ENCODE data around the gene YWHAQ. TPM values are rescaled to one million over a fixed set of nuclear protein-coding genes. Genes with fewer than 3 reads are reported as not detected.

Gene YWHAQ
- total RNA-seq, 3 donors from 2014 or later, result 204 to 256 (median 251) TPM

GRCh38 chr2:9573840-9574239, 57.0 kb downstream of the YWHAQ start:
- intact Hi-C loops (cut with DNase I, micrococcal nuclease), result no loop called here
- Histone ChIP-seq H3K9me3 (no peaks in the 10 kb centered on the region), H3K36me3 (ENCODE audit: low read depth) (no peaks in the 10 kb centered on the region), H3K4me3 (no peak overlapping the region), H3K4me1 (ENCODE audit: low read depth) (no peaks in the 10 kb centered on the region)
- ATAC-seq (no peak), DNase-seq (no peak)
- TF ChIP-seq CTCF (IDR thresholded peaks at IDR 0.05), result no peak

- ATAC-seq, result no peak
- no peaks in the 10 kb centered on the region for H3K9me3 ChIP-seq
- intact Hi-C loops (cut with DNase I, micrococcal nuclease), result no loop called here
Observed at GRCh38 chr2:9573013-9573720, 57.6 kb downstream of the YWHAQ start.

GRCh38 chr2:9570182-9571060, 60.4 kb downstream of the YWHAQ start:
- H3K9me3 ChIP-seq, result no peaks in the 10 kb centered on the region
- H3K36me3 ChIP-seq (ENCODE audit: low read depth), result no peaks in the 10 kb centered on the region
- intact Hi-C loops (cut with DNase I, micrococcal nuclease), result no loop called here
- no peak overlapping the region for H3K4me3 ChIP-seq
- no peaks in the 10 kb centered on the region for H3K4me1 ChIP-seq (ENCODE audit: low read depth)
- no peak for ATAC-seq
- no peak for TF ChIP-seq CTCF (IDR thresholded peaks at IDR 0.05)
- DNase-seq, result no peak

More at GRCh38 chr2:9573013-9573720, 57.6 kb downstream of the YWHAQ start:
- DNase-seq, result no peak
- H3K4me3 ChIP-seq, result no peak overlapping the region
- no peak for TF ChIP-seq CTCF (IDR thresholded peaks at IDR 0.05)
- no peaks in the 10 kb centered on the region for H3K4me1 ChIP-seq (ENCODE audit: low read depth)
- H3K36me3 ChIP-seq (ENCODE audit: low read depth), result no peaks in the 10 kb centered on the region

- Histone ChIP-seq H3K9me3 (no peaks in the 10 kb centered on the region), H3K4me1 (ENCODE audit: low read depth) (no peaks in the 10 kb centered on the region), H3K36me3 (ENCODE audit: low read depth) (no peaks in the 10 kb centered on the region), H3K4me3 (no peak overlapping the region)
- peak in 1 of 3 donors; percentile 70 for DNase-seq
- intact Hi-C loops (cut with DNase I, micrococcal nuclease), result no loop called here
- peak; percentile 96 for ATAC-seq
- TF ChIP-seq CTCF (IDR thresholded peaks at IDR 0.05), result no peak
Observed at GRCh38 chr2:9565436-9566153, 65.2 kb downstream of the YWHAQ start.

GRCh38 chr2:9560628-9561027, 70.2 kb downstream of the YWHAQ start:
- no peak for ATAC-seq
- TF ChIP-seq CTCF (IDR thresholded peaks at IDR 0.05), result no peak
- Histone ChIP-seq H3K4me3 (no peak overlapping the region), H3K4me1 (ENCODE audit: low read depth) (peaks cover 5% of the 10 kb centered on the region), H3K36me3 (ENCODE audit: low read depth) (no peaks in the 10 kb centered on the region), H3K9me3 (no peaks in the 10 kb centered on the region)
- DNase-seq, result no peak
- intact Hi-C loops (cut with DNase I, micrococcal nuclease), result no loop called here
